GM18502 (cell line): ENCODE data around the gene TCP1.

Source experiments
- ATAC-seq: cut with Tn5 transposase; IDR thresholded peaks from one replicate; pipeline ENCODE4 v1.9.1; 2021; ENCODE audit warnings: mild to moderate bottlenecking; ENCODE audit not compliant: unreplicated experiment, poor library complexity

The TCP1 gene

DNA sequence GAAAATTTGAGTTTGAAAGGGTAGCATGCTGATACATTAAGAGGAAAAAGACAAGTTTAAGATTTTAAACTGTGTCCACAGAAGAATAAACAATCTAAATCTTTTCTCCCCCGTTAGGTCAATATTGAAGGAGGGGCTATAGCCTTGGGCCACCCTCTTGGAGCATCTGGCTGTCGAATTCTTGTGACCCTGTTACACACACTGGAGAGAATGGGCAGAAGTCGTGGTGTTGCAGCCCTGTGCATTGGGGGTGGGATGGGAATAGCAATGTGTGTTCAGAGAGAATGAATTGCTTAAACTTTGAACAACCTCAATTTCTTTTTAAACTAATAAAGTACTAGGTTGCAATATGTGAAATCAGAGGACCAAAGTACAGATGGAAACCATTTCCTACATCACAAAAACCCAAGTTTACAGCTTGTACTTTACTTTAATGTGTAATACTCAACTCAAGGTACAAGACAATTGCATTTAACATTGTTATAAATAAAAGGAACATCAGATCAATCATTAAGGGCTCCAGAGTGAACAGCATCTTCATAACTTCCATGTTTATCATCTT lies 10.8 kb downstream of the TCP1 start:
- ATAC-seq = no peak

DNA sequence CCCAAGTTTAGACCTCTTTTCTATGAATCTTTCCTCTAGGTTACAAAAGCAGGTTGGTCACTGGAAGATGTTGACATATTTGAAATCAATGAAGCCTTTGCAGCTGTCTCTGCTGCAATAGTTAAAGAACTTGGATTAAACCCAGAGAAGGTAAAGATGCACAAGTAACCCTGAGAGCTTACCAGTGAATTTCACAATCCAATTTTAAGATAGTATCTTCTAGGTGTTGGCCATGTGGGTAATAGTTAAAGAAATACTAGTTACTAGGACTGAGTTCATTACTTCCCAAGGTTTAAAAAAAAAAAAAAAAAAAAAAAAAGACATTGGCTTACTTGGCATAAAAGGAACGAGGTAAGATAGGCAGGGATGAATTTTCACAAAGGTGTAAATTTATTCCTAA lies 11.3 kb downstream of the TCP1 start:
- ATAC-seq = no peak

DNA sequence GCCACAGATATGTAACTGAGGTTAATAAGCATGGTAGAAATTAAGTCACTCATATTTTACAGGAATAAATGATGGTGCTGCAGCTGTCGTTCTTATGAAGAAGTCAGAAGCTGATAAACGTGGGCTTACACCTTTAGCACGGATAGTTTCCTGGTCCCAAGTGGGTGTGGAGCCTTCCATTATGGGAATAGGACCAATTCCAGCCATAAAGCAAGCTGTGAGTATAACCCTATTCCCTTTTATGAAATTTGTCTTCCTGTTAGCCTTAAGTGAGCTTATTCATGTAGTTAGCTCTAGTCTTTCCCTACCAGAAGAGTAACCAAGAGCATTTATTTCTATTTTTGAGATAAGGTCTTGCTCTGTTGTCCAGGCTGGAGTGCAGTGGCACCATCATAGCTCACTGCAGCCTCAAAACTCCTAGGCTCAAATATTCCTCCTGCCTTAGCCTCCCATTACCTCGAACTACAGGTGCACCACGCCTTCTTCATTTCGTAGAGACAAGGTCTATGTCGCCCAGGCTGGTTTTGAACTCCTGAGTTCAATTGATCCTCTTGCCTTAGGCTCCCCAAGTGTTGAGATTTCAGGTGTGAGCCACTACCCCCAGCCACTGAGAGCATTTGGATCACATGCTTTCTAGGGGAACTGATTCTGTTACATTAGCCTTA lies 12.0 kb downstream of the TCP1 start:
- no peak for ATAC-seq

DNA sequence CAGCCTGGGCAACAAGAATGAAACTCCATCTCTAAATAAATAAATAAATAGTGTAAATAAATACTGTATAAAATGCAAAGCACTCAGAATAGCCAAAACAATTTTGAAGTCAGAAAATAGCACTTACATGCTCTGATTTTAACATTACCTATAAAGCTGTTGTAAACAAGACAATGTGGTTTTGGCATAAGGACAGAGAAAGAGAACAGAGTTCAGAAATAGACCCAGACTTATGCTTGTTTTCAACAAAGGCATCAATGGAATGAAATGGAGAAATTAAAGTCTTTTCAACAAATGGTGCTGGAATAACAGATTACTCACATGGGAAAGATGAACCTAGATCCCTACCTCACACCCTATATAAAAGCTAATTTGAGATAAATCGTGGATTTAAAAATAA lies 17.2 kb downstream of the TCP1 start:
- no peak for ATAC-seq

DNA sequence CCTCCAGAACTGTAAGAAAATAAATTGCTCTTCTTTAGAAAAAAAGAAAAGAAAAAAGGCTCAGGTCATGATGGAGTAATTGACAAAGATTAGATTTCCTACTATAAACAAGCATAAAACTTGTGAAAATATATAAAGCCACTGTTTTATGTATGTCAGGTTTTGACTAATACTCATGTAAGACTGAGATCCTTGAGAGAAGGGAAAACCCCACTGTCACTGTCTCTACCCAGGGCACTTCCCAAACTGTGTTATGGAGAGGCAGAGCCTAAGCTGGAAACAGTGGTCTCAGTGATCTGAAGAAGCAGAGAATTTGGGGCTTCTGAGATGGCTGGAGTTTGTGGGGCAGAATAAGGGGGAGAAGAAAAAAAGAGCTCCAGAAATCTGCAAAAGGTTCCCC lies 19.9 kb downstream of the TCP1 start:
- ATAC-seq = no peak

DNA sequence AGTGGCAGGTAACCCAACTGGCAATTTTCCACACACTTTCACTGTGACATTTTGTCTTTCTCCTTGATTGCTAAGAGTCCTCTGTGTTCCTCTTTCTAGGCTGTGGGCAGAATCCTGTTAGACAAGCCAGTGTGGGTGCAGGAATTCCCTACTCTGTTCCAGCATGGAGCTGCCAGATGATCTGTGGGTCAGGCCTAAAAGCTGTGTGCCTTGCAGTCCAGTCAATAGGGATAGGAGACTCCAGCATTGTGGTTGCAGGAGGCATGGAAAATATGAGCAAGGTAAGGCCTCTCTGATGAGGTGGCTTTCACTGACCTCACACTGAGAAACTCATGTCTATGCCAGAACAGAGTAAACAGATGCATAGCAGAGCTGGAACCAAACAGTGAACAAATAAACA lies 22.5 kb downstream of the TCP1 start:
- ATAC-seq = no peak

DNA sequence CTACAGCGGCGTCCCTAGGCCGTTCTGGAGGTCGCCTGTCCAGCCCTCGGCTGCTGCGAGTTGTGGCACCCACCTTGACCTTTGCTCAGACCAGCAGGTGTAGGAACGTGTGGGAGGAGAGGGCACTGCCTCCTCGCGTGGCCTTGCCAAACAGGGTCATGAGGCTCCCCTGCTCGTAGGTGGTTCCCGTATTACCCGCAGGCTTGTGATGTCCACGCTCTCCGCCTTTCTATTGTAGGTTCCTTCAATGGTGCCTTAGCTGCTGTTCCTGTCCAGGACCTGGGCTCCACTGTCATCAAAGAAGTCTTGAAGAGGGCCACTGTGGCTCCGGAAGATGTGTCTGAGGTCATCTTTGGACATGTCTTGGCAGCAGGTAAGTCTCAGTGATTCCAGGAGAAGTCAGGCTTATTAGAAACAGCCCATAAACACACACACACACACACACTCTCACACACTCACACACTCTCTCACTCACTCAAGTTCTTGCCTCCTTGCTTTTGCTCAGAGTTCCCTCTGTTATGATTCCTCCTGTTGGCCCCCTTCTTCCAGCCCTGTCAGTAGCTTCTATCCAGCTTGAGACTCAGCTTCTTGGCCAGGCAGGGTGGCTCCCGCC lies 26.6 kb downstream of the TCP1 start:
- peak; percentile 19 for ATAC-seq

DNA sequence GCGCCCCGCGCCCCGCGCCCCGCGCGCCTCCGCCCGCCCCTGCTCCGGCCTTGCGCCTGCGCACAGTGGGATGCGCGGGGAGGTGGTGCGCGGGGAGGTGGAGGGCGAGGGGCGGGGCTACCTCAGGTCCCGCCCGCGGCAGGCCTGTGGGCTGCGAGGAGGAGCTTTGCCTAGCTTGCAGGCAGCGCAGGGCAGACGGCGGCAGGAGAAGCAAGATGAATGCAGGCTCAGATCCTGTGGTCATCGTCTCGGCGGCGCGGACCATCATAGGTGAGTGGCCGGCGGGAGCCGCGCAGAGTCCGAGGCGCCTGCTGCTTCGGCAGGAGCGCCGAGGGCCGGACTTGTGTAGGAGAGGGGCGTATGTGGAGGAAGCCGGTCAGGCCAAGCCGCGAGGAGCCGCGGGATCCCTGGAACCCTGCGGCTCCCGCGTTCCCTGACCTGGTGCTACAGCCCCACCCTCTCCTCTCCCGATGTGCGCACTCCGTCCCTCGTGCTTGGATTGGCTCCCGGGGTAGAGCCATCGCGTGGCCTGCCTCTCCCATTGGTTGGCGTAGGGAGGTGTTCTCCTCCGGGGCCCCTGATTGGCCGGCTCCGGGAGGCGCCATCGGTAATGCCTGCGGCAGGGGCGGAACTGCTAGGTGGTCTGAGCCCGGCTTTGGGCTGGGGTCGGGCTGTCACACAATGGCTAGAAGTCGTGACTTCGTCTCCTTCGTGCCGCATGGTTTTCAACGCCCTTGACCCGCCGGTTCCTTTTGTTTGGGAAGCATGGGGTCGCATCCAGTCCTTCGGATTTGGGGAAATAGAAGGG lies 27.3 kb downstream of the TCP1 start, which contains the start of gene ACAT2:
TSS of gene ACAT2 (plus strand) at position 173 of the 808 bp plus-strand sequence. CDS start at position 216, 43 bp downstream.
- peak; percentile 98 for ATAC-seq

DNA sequence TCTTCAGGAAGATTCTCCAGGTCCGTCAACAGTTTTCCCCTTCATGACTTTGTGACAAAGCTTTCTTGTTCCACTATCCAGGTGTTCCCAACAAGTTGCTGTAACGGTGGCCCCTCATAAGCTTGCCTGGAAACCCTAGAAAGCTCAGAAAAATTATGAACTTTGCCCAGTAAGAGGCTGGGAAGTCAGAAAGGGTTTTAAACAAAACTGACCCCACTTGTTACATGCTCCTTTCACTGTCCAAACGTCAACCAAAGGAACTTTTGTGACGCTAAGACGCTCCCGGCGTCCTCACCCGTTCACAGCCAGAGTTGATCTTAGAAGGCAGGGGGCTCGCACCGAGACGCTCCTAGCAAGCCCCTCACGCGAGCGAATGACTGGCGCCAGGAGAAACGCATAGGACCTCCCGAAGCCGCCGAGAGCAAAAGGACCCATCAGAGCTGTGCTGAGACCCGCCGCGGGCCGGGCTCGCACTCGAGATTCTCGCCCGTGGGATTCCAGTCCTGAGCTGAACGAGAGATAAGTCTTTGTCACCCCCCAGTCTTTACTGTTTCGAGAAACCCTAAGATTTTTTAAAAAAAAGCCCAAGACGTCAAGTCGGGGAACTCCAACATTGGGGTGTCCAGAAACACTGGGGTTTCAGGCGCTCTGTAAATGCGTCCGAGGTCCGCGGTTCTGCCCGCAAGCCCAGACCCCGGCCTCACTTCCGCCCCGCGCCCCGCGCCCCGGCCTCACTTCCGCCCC lies 28.1 kb downstream of the TCP1 start:
- ATAC-seq = peak; percentile 0

DNA sequence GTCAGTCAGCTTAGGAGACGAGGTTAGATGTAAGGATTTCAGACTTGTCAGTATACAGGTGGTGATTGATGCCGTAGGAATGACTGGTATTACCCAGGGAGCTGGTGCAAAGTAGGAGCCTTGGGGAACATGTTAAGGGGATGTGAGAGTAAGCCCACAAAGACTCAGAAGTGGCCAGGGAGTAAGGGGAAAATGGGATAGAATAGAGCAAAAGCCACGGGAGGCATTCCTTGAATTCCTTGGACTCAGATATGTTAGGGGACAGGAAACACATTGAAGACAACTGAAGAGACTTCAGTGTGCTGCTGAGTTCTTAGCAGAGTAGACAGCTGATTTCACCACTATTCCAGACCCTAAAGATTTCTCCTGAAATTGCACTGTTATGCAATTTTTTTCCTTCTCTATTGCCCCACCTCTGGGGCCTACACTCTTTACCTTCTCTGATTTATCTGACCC lies 28.8 kb downstream of the TCP1 start:
- ATAC-seq = no peak

DNA sequence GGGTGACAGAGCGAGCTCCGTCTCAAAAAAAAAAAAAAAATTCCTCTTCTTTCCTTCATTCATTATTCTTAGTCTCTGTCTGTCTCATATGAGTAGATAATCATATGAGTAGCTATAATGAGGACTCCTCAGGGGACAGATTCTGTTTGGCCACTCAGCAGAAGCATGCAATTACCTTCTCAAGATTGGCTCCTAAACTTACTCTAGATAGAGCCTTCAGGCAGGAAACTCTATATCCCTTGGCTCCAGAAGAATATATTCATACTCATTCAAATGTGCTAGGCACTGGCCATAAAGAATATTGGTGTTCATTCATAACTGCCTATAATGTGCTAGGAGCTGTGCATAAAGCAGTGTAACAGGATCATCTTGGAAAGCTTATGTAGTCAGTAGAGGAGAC lies 29.8 kb downstream of the TCP1 start:
- no peak for ATAC-seq

DNA sequence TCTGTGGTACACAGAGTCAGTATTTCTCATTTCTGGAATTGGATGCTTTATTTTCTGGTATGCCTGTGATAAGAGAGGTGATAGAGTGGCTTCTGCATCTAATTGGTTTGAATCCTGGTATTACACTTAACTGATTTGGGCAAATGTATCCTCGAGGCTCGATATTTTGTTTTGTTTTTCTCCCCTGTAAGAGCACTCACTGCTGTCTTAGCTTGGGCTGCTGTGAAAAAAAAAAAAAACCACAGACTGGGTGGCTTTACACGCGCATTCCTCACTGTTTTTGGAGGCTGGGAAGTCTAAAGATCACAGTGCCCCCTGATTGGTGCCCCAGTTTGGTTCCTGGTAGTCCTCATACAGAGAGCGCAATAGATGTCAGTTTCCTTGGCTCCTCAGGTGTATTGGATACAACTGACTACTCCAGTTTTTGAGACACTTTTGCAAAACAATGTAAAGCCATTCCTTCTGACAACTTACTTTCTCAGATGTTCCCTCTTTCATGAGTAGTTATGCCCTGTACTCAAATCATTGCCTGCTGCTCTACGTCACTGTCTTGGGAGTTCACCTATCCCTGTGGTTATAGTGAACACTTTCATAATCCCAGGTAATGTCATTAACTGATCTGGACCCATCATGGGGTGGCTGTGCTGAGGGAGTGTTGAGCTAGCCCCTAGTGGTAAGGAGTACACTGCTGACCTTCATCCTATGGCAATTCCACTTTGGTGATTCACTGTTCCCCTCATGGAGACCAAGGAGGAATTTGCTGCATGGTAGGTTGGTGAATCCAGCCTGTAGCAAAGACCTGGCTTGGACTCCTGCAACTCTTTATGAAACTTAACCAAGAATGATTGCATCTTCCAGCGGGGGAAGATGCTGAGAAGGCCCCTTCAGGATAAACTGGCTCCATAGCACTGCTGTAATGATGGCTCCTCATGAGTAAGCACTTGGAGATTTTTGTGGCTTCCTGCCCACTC lies 31.1 kb downstream of the TCP1 start:
- ATAC-seq = no peak

DNA sequence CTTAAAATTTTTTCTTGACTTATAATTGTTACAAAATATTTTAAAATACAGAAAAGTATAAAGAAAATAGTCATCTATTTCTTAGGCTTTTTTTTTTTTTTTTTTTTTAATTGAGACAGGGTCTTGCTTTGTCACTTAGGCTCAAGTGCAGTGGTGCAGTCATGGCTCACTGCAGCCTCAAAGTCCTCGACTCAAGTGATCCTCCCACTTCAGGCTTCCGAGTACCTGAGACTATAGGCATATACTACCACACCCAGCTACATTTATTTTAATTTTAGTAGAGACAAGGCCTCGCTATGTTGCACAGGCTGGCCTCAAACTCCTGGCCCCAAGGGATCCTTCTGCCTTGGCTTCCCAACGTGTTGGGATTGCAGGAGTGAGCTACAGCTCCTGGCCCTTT lies 32.9 kb downstream of the TCP1 start:
- ATAC-seq = no peak

DNA sequence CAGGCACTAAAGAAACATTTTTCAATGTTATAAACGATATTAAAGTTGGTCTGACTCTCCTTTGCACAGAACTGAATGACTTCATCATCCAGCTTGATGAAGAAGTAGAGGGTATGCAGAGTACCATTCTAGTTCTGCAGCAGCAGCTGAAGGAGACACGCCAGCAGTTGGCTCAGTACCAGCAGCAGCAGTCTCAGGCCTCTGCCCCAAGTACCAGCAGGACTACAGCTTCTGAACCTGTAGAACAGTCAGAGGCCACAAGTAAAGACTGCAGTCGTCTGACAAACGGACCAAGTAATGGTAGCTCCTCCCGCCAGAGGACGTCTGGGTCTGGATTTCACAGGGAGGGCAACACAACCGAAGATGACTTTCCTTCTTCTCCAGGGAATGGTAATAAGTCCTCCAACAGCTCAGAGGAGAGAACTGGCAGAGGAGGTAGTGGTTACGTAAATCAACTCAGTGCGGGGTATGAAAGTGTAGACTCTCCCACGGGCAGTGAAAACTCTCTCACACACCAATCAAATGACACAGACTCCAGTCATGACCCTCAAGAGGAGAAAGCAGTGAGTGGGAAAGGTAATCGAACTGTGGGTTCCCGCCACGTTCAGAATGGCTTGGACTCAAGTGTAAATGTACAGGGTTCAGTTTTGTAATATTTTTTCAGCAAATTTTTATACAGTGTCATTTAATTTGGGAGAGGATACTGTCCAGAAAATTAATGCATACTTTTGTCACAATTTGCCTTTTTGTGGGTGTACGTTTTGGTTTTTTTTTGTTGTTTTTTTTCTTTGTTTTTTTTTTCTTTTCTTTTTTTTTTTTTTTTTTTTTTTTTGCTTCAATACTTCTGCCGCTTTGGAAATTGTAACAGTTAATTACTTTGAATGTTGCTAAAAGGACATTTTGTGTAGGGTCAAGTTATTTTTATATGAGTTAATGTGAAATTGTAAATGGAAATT lies 34.2 kb downstream of the TCP1 start:
- ATAC-seq = no peak

DNA sequence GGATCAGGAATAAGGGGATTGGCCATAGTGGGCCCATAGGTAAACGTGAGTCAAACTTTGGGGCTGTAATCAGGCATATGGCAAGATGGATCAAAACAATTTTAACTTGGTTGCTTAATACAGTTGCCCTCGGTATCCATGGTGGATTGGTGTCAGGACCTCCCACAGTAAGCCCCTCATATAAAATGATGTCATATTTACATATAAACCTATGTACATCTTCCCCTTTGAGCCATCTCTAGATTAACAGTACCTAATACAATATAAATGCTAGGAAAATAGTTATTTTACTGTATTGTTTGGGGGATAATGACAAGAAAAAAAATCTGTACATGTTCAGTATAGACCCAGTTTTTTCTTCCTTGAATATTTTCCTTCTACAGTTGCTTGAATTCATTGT lies 35.0 kb downstream of the TCP1 start:
- no peak for ATAC-seq

DNA sequence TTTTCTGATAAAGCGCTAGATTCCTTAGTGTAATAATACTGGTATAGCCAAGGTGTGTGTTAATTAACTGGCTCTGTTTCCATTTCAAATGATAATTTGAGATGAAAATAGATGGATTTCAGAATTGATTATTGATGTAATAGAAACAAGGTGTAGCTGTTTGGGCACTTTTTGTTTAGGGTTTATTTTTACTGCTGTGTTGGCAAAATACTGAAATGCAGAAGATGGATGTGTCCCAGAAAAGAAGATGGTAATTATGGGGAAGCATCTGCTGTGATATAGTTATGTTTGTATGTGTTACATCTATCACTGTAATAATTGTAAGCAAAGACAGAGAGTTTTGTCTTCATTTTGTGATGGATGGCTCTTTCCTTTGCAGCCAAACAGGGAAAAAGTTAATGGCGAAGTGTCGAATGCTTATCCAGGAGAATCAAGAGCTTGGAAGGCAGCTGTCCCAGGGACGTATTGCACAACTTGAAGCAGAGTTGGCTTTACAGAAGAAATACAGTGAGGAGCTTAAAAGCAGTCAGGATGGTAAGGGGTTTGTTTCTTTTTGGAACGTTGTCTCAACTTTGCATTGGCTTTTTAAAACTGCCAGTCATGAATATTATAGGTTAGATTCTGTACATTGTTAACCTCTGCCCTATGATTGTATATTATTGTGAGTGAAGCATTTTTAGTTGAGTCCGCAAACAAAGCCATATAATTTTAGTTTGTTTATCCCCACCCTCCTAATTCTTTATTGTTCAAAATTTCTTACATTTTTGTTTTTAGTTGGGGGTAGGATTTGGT lies 36.1 kb downstream of the TCP1 start:
- no peak for ATAC-seq

DNA sequence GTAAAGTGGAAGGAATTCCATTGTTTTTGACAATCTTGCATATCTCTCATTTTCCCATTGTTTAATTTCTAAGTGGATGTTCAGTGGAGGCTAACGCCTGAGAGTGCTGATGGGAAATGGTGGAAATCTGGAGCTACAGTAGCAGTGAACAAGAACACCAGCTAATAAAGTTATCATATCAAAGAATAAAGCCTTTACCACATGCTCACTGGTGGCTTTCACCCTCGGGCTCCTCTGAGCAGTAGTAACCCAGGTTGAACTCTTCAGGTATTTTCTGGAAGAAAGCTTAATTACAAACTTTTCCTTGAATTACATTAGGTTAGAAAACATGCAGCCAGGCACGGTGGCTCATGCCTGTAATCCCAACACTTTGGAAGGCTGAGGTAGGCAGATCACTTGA lies 38.0 kb downstream of the TCP1 start:
- ATAC-seq = no peak
